DLD1 (cell line): ENCODE results near the gene RAB15.
"Not testable (repeated sequence)": the region's sequence is repeated elsewhere in the genome, so short reads cannot be mapped to it uniquely, and the experiment has no call there.

Experiments
- in situ Hi-C: cut with HindIII; loops from 2 replicates; pipeline ENCODE4 v1.10.0; 2017; ENCODE audit warnings: low sequenced_read_pairs

RAB15 gene

DNA sequence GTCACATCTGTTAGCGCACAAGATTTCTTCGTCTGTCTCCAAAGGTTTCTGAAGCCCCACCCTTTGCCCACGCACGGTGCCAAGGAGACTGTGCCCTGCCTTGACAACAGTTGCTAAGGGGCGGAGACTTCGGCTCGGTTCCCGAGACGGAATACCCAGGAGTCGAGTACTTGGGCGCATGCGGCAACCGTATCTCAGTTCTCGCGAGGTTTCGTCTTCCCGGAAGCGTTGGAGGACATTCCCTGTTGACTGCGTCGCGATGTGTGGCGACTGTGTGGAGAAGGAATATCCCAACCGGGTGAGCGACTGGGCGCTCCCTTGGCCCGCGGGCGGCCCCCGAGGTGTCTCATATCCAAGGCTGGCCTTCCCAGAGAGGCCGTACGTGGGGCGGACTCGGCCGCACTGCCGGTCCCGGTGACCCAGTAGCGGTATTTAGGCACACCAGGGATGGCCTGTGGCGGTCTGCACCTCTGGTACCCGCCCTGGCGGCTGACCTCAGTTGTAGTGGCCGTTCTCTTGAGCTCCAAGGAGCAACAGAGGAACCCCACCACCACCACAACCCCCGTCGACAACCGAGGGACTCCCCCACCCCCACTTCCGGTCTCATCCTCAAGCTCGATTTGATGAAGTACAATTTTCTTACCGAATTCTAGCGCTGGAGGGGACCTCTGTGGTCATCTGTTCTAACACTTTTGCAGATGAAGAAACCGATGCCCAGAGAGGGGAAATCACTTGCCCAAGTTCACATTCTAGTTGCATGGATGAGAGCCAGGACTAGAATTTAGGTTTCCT lies 57.7 kb downstream of the RAB15 start, which contains the start of gene CHURC1:
CHURC1 (plus strand) TSS at position 219 of the 792 bp plus-strand sequence; CDS start at position 260, 41 bp downstream.
- in situ Hi-C loops, result no loop called here

DNA sequence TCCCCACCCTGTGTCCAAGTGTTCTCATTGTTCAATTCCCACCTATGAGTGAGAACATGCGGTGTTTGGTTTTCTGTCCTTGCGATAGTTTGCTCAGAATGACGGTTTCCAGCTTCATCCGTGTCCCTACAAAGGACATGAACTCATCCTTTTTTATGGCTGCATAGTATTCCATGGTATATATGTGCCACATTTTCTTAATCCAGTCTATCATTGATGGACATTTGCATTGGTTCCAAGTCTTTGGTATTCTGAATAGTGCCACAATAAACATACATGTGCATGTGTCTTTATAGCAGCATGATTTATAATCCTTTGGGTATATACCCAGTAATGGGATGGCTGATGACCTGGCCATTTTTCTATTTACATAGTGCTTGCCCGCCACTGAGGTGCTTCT lies 58.7 kb downstream of the RAB15 start:
- in situ Hi-C loops, result not testable (repeated sequence)

DNA sequence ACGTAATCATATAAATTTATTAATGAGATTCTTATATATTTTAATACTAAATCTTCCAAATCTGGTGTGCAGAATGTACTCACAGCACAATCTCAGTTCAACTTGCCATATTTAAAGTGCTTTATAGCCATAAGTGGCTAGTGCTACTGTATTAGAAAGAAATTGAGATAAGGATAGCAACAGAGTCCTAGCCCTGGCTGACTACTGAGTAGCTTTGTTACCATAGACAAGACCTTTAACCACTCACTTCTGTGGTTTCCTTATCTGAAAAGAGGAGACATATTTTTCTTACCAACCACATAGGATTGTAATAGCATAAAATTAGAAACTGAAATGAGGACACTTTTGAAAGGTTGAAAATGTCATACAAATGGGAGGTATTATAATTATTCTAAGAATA lies 59.9 kb downstream of the RAB15 start:
- in situ Hi-C loops, result no loop called here

DNA sequence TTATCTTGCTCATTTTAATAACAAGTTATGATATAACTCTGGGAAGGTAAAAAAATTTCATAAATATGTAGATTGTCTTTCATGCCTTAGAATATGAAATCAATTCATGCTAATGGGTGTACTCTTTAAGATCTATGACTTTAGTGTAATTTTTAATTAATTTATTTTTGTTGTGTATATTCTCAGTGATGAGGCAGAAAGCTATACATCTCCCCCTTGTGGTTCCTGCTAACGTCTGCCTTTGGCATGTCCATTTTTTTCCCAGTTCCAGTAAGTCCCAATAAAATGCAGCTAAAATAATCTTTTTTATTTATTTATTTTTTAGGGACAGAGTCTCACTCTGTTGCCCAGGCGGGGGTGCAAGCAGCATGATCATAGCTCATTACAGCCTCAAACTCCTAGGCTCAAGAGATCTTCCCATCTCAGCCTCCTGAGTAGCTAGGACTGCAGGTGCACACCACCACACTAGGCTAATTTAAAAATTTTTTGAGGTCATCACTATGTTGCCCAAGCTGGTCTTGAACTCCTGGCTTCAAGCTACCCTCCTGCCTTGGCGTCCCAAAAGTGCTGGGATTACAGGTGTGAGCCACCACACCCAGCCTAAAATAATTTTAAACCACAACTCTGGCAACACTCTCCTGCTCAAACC lies 61.2 kb downstream of the RAB15 start:
- in situ Hi-C loops, result no loop called here

DNA sequence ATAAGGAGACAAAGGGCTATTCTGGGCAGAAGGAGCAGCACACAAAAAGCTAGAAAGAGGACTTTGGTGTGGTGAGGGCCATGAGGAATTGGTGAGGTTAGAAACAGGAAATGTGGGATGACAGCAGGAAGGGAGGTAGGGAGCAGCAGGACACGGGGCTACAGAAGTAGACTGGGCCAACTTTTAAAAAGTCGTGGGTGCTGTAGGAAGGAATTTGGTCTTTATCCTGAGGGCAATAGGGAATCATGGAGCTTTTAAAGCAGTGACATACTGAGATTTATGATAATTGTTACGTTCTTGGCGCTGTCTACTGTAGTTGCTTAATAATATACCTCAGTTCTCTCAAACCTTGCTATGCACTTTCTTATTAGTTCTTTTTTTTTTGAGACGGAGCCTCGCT lies 66.1 kb downstream of the RAB15 start:
- in situ Hi-C loops, result no loop called here

DNA sequence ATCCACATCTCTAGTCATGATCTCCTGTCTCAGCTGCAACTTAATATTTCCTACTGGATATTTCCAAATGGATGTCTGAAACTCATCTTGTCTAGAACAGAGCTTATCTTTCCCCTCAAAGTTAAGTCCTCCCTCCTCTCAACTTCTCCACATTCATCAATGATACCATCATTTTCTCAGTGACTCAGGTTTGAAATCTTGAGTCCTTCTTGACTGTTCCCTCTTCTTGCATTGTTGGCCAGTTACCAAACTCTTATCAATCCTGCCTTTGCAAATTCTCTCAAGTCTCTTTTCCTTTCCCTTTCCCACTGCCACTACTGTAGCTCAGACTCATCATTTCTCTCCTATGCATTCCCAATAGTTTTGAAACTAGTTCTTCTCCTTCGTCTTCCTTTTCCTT lies 72.2 kb downstream of the RAB15 start:
- in situ Hi-C loops, result loop anchor here (25.0 kb wide), 1 partner anchor 113 kb away; no protein-coding TSS in a partner anchor
